Caco-2 (cell line): ENCODE data around the gene IGSF3. TPM values are rescaled to one million over a fixed set of nuclear protein-coding genes. Genes with fewer than 3 reads are reported as not detected.

ENCODE experiments used
- BruUV-seq: library from RNA; stranded (reverse); fragments of 400-500 nt; replicated peaks from 2 replicates; lab custom pipeline; 2021; lab: Mats Ljungman, UMichigan
- CTCF ChIA-PET: fragments of 300-600 bp; sonication (Branson Sonifier 250); formaldehyde crosslinking; loops from one replicate; lab custom pipeline; 2022; ENCODE audit warnings: antibody characterized with exemption; lab: Charles Lee
- POLR2A ChIA-PET: fragments of 300-600 bp; sonication (Branson Sonifier 250); formaldehyde crosslinking; loops from one replicate; lab custom pipeline; 2022; ENCODE audit warnings: antibody characterized with exemption; lab: Charles Lee
- DNase-seq, 2 experiments: peaks; one replicate each; pipeline versions ENCODE4 v3.0.0 to v3.0.0-alpha.2; 2020 to 2022
- H3K27me3 ChIP-seq: replicated peaks from 2 replicates; pipeline ENCODE4 v1.6.0; 2011; ENCODE audit warnings: low read length; ENCODE audit not compliant: control insufficient read depth, insufficient read depth
- H3K36me3 ChIP-seq: 2 replicates; pipeline ENCODE4 v1.5.1; 2011; ENCODE audit warnings: low read length; ENCODE audit not compliant: control insufficient read depth, insufficient read depth
- H3K4me1 ChIP-seq: fragments of 250-450 bp; sonication (Bioruptor Pico); 2 replicates; pipeline ENCODE4 v1.5.1; 2020; ENCODE audit warnings: mild to moderate bottlenecking
- H3K4me3 ChIP-seq: 2 replicates; pipeline ENCODE4 v1.5.1; 2011; ENCODE audit warnings: low read depth, mild to moderate bottlenecking, control low read depth, low read length
- H3K9me3 ChIP-seq: fragments of 250-450 bp; sonication (Bioruptor Pico); 2 replicates; pipeline ENCODE4 v1.5.1; 2020; ENCODE audit warnings: mild to moderate bottlenecking, moderate library complexity
- H3K27ac Mint-ChIP-seq: one replicate; pipeline ENCODE4 v1.8.0; 2022; ENCODE audit warnings: mixed read lengths; ENCODE audit not compliant: unreplicated experiment
- H3K27me3 Mint-ChIP-seq: one replicate; pipeline ENCODE4 v1.8.0; 2022; ENCODE audit warnings: mixed read lengths; ENCODE audit not compliant: insufficient read depth, unreplicated experiment
- H3K36me3 Mint-ChIP-seq: one replicate; pipeline ENCODE4 v1.8.0; 2022; ENCODE audit warnings: mild to moderate bottlenecking, mixed read lengths; ENCODE audit not compliant: insufficient read depth, unreplicated experiment
- H3K4me1 Mint-ChIP-seq: one replicate; pipeline ENCODE4 v1.8.0; 2022; ENCODE audit warnings: low read depth, mixed read lengths; ENCODE audit not compliant: unreplicated experiment
- H3K4me3 Mint-ChIP-seq: one replicate; pipeline ENCODE4 v1.8.0; 2022; ENCODE audit warnings: mild to moderate bottlenecking, moderate library complexity, mixed read lengths; ENCODE audit not compliant: unreplicated experiment
- H3K9me3 Mint-ChIP-seq: one replicate; pipeline ENCODE4 v1.8.0; 2022; ENCODE audit warnings: mixed read lengths; ENCODE audit not compliant: unreplicated experiment
- intact Hi-C: fragments of 100-400 bp; cut with micrococcal nuclease; formaldehyde crosslinking; loops from one replicate; pipeline ENCODE4 v1.10.0; 2022; ENCODE audit not compliant: unreplicated experiment
- total RNA-seq: library from RNA; stranded (reverse); gene quantifications from 2 replicates; pipeline ENCODE4 v1.2.3, GENCODE V29; 2022
- TF ChIP-seq, protein P1 (sequence below), 2 experiments: fragments of 200-600 bp in 1 of 2; IDR thresholded peaks; 1 replicate in 1 of 2; 2 replicates in 1 of 2; pipeline versions ENCODE4 v1.5.1 to v1.8.0; 2011 to 2022; ENCODE audit warnings: antibody characterized with exemption in 1 of 2, control low read depth in 1 of 2, inconsistent platforms in 1 of 2, low read depth in 1 of 2, low read length in 1 of 2, mild to moderate bottlenecking in 1 of 2, moderate library complexity in 1 of 2; ENCODE audit not compliant: insufficient read depth in 1 of 2, severe bottlenecking in 1 of 2, unreplicated experiment in 1 of 2

IGSF3 gene
- total RNA-seq, 1 experiment from 2014 or later: 24.0 TPM

DNA sequence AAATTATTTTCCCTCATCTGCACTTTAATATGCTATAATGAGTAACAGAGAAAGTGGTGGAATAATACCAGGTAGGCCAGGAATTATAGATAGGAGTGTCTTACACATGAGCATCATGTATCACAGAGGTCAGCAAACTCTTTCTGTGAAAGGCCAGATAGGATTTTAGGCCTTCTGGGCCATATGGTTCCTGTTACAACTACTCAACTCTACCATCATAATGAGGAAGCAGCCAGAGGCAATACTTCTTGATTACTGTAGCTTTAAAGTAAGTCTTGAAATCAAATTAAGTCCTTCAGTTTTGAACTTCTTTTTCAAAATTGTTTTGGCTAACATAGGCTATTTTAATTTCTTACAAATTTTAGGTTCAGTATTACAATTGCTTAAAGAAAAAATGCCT, 32.1 kb upstream of the IGSF3 start:
- no peak for DNase-seq
- Mint-ChIP-seq H3K9me3 (no peaks in the 10 kb centered on the region), H3K4me1 (no peaks in the 10 kb centered on the region), H3K36me3 (no peaks in the 10 kb centered on the region), H3K27me3 (peaks cover 3% of the 10 kb centered on the region), H3K27ac (no peak overlapping the region), H3K4me3 (no peak overlapping the region)
- intact Hi-C loops: no loop called here
- Histone ChIP-seq H3K4me1 (no peaks in the 10 kb centered on the region), H3K36me3 (no peaks in the 10 kb centered on the region), H3K27me3 (no peaks in the 10 kb centered on the region), H3K9me3 (no peaks in the 10 kb centered on the region), H3K4me3 (no peak overlapping the region)
- ChIA-PET POLR2A (no interaction called here), CTCF (no interaction called here)
- TF ChIP-seq, protein P1, sequence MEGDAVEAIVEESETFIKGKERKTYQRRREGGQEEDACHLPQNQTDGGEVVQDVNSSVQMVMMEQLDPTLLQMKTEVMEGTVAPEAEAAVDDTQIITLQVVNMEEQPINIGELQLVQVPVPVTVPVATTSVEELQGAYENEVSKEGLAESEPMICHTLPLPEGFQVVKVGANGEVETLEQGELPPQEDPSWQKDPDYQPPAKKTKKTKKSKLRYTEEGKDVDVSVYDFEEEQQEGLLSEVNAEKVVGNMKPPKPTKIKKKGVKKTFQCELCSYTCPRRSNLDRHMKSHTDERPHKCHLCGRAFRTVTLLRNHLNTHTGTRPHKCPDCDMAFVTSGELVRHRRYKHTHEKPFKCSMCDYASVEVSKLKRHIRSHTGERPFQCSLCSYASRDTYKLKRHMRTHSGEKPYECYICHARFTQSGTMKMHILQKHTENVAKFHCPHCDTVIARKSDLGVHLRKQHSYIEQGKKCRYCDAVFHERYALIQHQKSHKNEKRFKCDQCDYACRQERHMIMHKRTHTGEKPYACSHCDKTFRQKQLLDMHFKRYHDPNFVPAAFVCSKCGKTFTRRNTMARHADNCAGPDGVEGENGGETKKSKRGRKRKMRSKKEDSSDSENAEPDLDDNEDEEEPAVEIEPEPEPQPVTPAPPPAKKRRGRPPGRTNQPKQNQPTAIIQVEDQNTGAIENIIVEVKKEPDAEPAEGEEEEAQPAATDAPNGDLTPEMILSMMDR (IDR thresholded peaks at IDR 0.05; ENCODE audit: insufficient read depth in 1 of 2, low read depth in 1 of 2, low read length in 1 of 2, severe bottlenecking in 1 of 2, unreplicated experiment in 1 of 2): no peak
- no TSS peak for BruUV-seq

GRCh38 chr1:116698244-116698595, 30.7 kb upstream of the IGSF3 start:
- Mint-ChIP-seq H3K4me1 (no peaks in the 10 kb centered on the region), H3K36me3 (no peaks in the 10 kb centered on the region), H3K9me3 (no peaks in the 10 kb centered on the region), H3K4me3 (no peak overlapping the region), H3K27ac (no peak overlapping the region), H3K27me3 (no peaks in the 10 kb centered on the region)
- Histone ChIP-seq H3K36me3 (no peaks in the 10 kb centered on the region), H3K9me3 (no peaks in the 10 kb centered on the region), H3K4me1 (no peaks in the 10 kb centered on the region), H3K27me3 (no peaks in the 10 kb centered on the region), H3K4me3 (no peak overlapping the region)
- CTCF ChIA-PET: no interaction called here
- BruUV-seq: no TSS peak
- no peak for DNase-seq
- TF ChIP-seq, protein P1 (IDR thresholded peaks at IDR 0.05; ENCODE audit: insufficient read depth in 1 of 2, low read depth in 1 of 2, low read length in 1 of 2, severe bottlenecking in 1 of 2, unreplicated experiment in 1 of 2): no peak
- intact Hi-C loops: no loop called here
- POLR2A ChIA-PET: no interaction called here

DNA sequence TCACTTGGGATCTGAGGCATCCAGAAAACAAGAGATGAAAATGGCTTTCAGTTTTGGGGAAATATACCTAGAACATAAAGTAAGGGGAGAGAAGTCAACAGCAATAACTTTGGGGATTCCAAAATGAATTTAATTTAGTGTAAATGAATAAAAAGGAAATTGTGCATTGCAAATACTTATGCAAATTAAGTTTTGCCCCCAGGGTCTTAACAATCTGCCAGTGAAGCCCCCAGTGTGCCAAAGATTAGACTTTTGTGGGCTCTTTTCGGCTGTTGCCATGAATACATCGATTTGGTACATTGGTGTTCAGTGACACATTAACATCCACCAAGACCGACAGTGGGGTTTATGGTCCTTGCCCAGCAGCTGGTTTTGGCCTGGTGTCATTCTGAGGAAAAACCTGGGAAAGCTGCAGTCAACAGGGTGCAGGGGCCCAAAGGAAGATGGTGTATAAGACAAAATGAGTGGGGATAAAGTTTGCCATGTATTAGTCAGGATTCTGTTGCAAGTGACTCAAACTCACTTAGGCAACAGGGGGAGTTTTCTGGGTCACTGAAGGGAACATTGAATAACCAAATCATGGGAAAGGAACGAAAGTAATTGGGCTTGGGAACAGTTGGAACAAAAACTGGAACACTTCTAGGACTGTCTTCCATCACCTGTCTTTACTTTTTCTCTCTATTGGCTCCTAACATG, 30.2 kb upstream of the IGSF3 start:
- Mint-ChIP-seq H3K9me3 (no peaks in the 10 kb centered on the region), H3K4me1 (no peaks in the 10 kb centered on the region), H3K27ac (no peak overlapping the region), H3K27me3 (no peaks in the 10 kb centered on the region), H3K4me3 (no peak overlapping the region), H3K36me3 (no peaks in the 10 kb centered on the region)
- ChIA-PET CTCF (interaction anchor here (0.6 kb wide), 1 partner anchor 26 kb away, joined by 3 read pairs; no protein-coding TSS in a partner anchor), POLR2A (no interaction called here)
- TF ChIP-seq, protein P1 (IDR thresholded peaks at IDR 0.05; ENCODE audit: insufficient read depth in 1 of 2, low read depth in 1 of 2, low read length in 1 of 2, severe bottlenecking in 1 of 2, unreplicated experiment in 1 of 2): no peak
- intact Hi-C loops: no loop called here
- H3K27me3 ChIP-seq: no peaks in the 10 kb centered on the region
- no peaks in the 10 kb centered on the region for H3K9me3 ChIP-seq
- no TSS peak for BruUV-seq
- no peaks in the 10 kb centered on the region for H3K4me1 ChIP-seq
- H3K4me3 ChIP-seq: no peak overlapping the region
- no peak for DNase-seq
- H3K36me3 ChIP-seq: no peaks in the 10 kb centered on the region
